Uterus (tissue), 4 donors: ENCODE measurements around the gene ATG13. TPM values are rescaled to one million over a fixed set of nuclear protein-coding genes. Genes with fewer than 3 reads are reported as not detected.
"Not testable (repeated sequence)": the region's sequence is repeated elsewhere in the genome, so short reads cannot be mapped to it uniquely, and the experiment has no call there.

Experiments used
- DNase-seq, 2 donors: peaks; one replicate each; pipeline ENCODE4 v3.0.0-alpha.2; 2019 to 2020
- H3K27ac ChIP-seq, 2 donors: fragments of 200-600 bp; sonication (generic); 1 replicate in 1 of 2; 2 replicates in 1 of 2; pipeline ENCODE4 v1.5.1; 2016 to 2018
- H3K27me3 ChIP-seq, 2 donors: fragments of 200-600 bp; sonication (generic); one replicate each; pipeline ENCODE4 v1.5.1; 2018 to 2019; ENCODE audit warnings: control low read depth in 1 of 2
- H3K36me3 ChIP-seq, 2 donors: fragments of 200-600 bp; sonication (generic); one replicate each; pipeline ENCODE4 v1.5.1; 2019; ENCODE audit warnings: control low read depth in 1 of 2
- H3K4me1 ChIP-seq, 2 donors: fragments of 200-600 bp; sonication (generic); one replicate each; pipeline ENCODE4 v1.5.1; 2018 to 2019; ENCODE audit warnings: control low read depth in 1 of 2
- H3K4me3 ChIP-seq, 2 donors: fragments of 200-600 bp; sonication (generic); 1 replicate in 1 of 2; 2 replicates in 1 of 2; pipeline ENCODE4 v1.5.1; 2018 to 2019; ENCODE audit warnings: mild to moderate bottlenecking in 1 of 2
- H3K9me3 ChIP-seq, 2 donors: fragments of 200-600 bp; sonication (generic); one replicate each; pipeline ENCODE4 v1.5.1; 2019; ENCODE audit warnings: control low read depth in 1 of 2
- POLR2A ChIP-seq, 2 donors: fragments of 450-650 bp; IDR thresholded peaks; one replicate each; pipeline ENCODE4 v1.6.1; 2016; ENCODE audit warnings: antibody characterized with exemption in 2 of 2, mild to moderate bottlenecking in 1 of 2, moderate library complexity in 1 of 2
- intact Hi-C: fragments of 100-400 bp; cut with DNase I; formaldehyde crosslinking; loops from one replicate; pipeline ENCODE4 v1.15.1; 2023; ENCODE audit warnings: low total_unique reads
- total RNA-seq, 4 donors: library from RNA; depleted of rRNA in 3 of 4; stranded (reverse); fragments of >200 nt in 3 of 4; gene quantifications; one replicate each; pipeline versions ENCODE4 v1.1.0 to v1.2.4, GENCODE V29; 2014 to 2023
- TF ChIP-seq, protein P1 (sequence below), 4 experiments: fragments of 200-600 bp in 2 of 4; fragments of 450-650 bp in 2 of 4; sonication (generic) in 2 of 4; IDR thresholded peaks; one replicate each; pipeline ENCODE4 v1.5.1; 2016 to 2019; ENCODE audit warnings: antibody characterized with exemption in 4 of 4, mild to moderate bottlenecking in 2 of 4, moderate library complexity in 1 of 4
- donor health status: DM: yes; HTN: yes; CAD: no.

Gene ATG13
- 100 to 1,000 TPM in 1 of 4 donors, 10 to 100 TPM in 3; 51.8 to 102 (median 68.3) TPM for total RNA-seq

GRCh38 chr11:46617134-46617971, at the start of gene ATG13, which contains the start of gene HARBI1:
Gene ATG13, plus strand, starts transcription at chr11:46617553. Its CDS starts 26,739 bp downstream, at chr11:46644292.
Gene HARBI1, minus strand, starts transcription at chr11:46617227. Its CDS starts 990 bp downstream, at chr11:46616237.
- Histone ChIP-seq H3K4me1 (no peaks in the 10 kb centered on the region), H3K9me3 (no peaks in the 10 kb centered on the region), H3K27me3 (no peaks in the 10 kb centered on the region), H3K36me3 (no peaks in the 10 kb centered on the region), H3K27ac (peak within 1 kb of the TSS; percentile 90 to 92), H3K4me3 (peak within 1 kb of the TSS; percentile 85 to 95)
- peak; percentile 79 to 86 for DNase-seq
- intact Hi-C loops: no loop called here
- TF ChIP-seq, protein P1, sequence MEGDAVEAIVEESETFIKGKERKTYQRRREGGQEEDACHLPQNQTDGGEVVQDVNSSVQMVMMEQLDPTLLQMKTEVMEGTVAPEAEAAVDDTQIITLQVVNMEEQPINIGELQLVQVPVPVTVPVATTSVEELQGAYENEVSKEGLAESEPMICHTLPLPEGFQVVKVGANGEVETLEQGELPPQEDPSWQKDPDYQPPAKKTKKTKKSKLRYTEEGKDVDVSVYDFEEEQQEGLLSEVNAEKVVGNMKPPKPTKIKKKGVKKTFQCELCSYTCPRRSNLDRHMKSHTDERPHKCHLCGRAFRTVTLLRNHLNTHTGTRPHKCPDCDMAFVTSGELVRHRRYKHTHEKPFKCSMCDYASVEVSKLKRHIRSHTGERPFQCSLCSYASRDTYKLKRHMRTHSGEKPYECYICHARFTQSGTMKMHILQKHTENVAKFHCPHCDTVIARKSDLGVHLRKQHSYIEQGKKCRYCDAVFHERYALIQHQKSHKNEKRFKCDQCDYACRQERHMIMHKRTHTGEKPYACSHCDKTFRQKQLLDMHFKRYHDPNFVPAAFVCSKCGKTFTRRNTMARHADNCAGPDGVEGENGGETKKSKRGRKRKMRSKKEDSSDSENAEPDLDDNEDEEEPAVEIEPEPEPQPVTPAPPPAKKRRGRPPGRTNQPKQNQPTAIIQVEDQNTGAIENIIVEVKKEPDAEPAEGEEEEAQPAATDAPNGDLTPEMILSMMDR (IDR thresholded peaks at IDR 0.05): peak; percentile 64 to 83 (median 76)
- peak in 1 of 2 donors; percentile 52 for TF ChIP-seq POLR2A (IDR thresholded peaks at IDR 0.05)

- H3K36me3 ChIP-seq: no peaks in the 10 kb centered on the region
- H3K27me3 ChIP-seq: no peaks in the 10 kb centered on the region
- no peak for DNase-seq
- intact Hi-C loops: no loop called here
- no peak overlapping the region for H3K27ac ChIP-seq
- no peak for TF ChIP-seq POLR2A (IDR thresholded peaks at IDR 0.05)
- H3K4me1 ChIP-seq: no peaks in the 10 kb centered on the region
- H3K4me3 ChIP-seq: no peak overlapping the region
- H3K9me3 ChIP-seq: no peaks in the 10 kb centered on the region
These were observed 46.5 kb upstream of the ATG13 start for GRCh38 chr11:46570790-46571398.

GRCh38 chr11:46574656-46575055, 42.7 kb upstream of the ATG13 start:
- no peak for DNase-seq
- H3K27me3 ChIP-seq: no peaks in the 10 kb centered on the region
- H3K36me3 ChIP-seq: no peaks in the 10 kb centered on the region
- no peaks in the 10 kb centered on the region for H3K9me3 ChIP-seq
- H3K27ac ChIP-seq: no peak overlapping the region
- intact Hi-C loops: no loop called here
- TF ChIP-seq, protein P1 (IDR thresholded peaks at IDR 0.05): no peak
- no peak for TF ChIP-seq POLR2A (IDR thresholded peaks at IDR 0.05)
- H3K4me3 ChIP-seq: no peak overlapping the region
- no peaks in the 10 kb centered on the region for H3K4me1 ChIP-seq

GRCh38 chr11:46577058-46577457, 40.3 kb upstream of the ATG13 start:
- Histone ChIP-seq H3K9me3 (no peaks in the 10 kb centered on the region), H3K4me1 (no peaks in the 10 kb centered on the region), H3K27ac (no peak overlapping the region), H3K27me3 (no peaks in the 10 kb centered on the region), H3K36me3 (no peaks in the 10 kb centered on the region), H3K4me3 (no peak overlapping the region)
- no peak for DNase-seq
- intact Hi-C loops: no loop called here
- TF ChIP-seq POLR2A (IDR thresholded peaks at IDR 0.05): no peak
- TF ChIP-seq, protein P1 (IDR thresholded peaks at IDR 0.05): no peak

GRCh38 chr11:46582588-46582987, 34.8 kb upstream of the ATG13 start:
- TF ChIP-seq, protein P1 (IDR thresholded peaks at IDR 0.05): no peak
- TF ChIP-seq POLR2A (IDR thresholded peaks at IDR 0.05): no peak
- Histone ChIP-seq H3K4me3 (no peak overlapping the region), H3K36me3 (no peaks in the 10 kb centered on the region), H3K27me3 (no peaks in the 10 kb centered on the region), H3K9me3 (no peaks in the 10 kb centered on the region), H3K4me1 (no peaks in the 10 kb centered on the region), H3K27ac (no peak overlapping the region)
- intact Hi-C loops: no loop called here
- no peak for DNase-seq

- H3K36me3 ChIP-seq, DNase-seq, H3K9me3 ChIP-seq, H3K27me3 ChIP-seq, intact Hi-C loops, H3K4me1 ChIP-seq, H3K27ac ChIP-seq, H3K4me3 ChIP-seq: not testable (repeated sequence)
These were observed 33.8 kb upstream of the ATG13 start for GRCh38 chr11:46583513-46583912.
